GM21423 (cell line): Measurements from ENCODE around the gene CCT2.
A peak's percentile ranks its signal among the peaks of the same experiment; 100 is the strongest.

Experiments
- ATAC-seq: cut with Tn5 transposase; IDR thresholded peaks from one replicate; pipeline ENCODE4 v1.9.1; 2021; ENCODE audit warnings: mild to moderate bottlenecking, moderate library complexity; ENCODE audit not compliant: unreplicated experiment

Gene CCT2

DNA sequence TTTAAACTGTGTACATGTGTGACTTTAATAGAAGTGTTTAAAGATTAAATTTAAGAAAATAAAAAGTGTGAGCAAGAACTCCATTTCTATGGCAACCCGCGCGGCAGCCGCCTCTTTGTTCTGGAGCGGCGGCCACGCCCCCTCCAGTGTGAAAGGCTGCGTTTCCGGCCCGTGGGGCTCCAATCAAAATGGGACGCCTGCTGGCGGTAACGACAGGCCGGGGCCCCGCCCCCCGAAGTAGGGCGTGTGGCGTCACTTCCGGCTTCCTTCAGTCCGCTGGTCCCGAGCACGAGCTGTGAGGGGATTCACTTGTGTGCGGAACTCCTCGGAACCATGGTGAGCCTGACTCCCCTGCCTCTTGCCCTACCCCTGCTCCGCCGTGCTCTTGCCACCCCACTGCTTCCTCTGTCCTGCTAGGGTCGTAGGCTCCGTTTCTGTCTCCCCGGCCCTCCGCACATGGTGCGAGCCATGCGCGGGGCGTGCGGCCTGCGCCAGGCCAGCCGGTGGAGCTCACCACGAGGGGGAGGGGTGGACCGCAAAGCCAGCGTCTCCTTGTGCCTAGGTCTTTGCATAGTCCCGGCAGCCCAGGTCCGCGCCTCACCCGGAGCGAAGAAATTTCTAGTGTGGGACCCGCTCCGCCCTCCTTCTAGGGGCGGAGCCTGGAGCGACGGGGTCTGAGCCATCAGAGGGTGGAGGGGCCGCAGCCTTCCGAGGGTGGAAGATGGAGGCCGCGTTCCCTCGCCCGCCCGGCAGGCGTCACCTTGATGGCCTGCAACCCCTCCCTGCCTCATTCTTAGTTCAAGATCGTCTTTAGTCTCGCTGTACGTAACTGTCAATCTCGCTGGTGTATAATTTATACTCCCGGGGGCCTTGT lies at the start of gene CCT2:
CCT2 (plus strand) TSS at position 271 of the 874 bp plus-strand sequence; CDS start at position 334, 63 bp downstream.
- ATAC-seq, result peak; percentile 97

- ATAC-seq, result no peak
Observed at GRCh38 chr12:69540987-69541386, 44.3 kb upstream of the CCT2 start.

- no peak for ATAC-seq
Observed at GRCh38 chr12:69544087-69544486, 41.2 kb upstream of the CCT2 start.

DNA sequence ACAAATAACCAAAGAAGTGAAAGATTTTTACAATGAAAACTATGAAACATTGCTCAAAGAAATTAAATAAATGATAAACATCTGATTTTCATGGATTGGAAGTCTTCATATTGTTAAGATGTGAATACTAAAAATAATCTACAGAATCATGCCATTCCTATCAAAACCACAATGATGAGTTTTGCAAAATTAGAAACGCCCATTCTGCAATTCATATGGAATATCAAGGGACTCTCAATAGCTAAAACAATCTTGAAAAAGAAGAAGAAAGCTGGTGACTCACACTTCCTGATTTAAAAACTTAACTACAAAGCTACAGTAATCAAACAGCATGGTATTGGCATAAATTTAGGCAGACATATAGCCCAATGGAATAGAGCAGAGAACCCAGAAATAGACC lies 40.2 kb upstream of the CCT2 start:
- no peak for ATAC-seq

DNA sequence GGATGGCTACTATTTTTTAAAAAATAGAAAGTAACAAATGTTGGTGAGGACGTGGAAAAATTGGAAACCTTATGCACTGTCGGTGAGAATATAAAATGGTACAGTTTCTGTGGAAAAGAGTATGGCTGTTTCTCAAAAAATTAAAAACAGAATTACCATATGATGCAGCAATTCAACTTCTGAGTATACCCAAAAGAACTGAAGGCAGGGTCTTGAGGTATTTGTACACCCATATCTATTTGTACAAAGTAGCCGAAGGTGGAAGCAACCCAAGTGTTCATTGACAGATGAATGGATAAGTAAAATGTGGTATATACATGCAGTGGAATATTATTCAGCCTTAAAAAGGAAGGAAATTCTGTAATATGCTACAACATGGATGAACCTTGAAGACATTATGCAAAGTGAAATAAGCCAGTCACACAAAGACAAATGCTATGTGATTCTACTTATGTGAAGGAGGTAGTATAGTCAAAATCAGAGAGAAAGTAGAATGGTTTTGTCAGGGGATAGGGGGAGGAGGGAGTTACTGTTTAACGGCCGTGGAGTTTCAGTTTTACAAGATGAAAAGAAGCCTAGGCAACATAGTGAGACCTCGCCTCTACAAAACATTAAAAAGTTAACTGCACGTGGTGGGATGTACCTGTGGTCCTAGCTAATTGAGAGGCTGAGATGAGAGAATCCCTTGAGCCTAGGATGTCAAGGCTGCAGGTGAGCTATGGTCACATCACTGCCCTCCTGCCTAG lies 38.4 kb upstream of the CCT2 start:
- peak; percentile 95 for ATAC-seq

GRCh38 chr12:69548687-69549086 lies 36.6 kb upstream of the CCT2 start:
- ATAC-seq, result no peak

DNA sequence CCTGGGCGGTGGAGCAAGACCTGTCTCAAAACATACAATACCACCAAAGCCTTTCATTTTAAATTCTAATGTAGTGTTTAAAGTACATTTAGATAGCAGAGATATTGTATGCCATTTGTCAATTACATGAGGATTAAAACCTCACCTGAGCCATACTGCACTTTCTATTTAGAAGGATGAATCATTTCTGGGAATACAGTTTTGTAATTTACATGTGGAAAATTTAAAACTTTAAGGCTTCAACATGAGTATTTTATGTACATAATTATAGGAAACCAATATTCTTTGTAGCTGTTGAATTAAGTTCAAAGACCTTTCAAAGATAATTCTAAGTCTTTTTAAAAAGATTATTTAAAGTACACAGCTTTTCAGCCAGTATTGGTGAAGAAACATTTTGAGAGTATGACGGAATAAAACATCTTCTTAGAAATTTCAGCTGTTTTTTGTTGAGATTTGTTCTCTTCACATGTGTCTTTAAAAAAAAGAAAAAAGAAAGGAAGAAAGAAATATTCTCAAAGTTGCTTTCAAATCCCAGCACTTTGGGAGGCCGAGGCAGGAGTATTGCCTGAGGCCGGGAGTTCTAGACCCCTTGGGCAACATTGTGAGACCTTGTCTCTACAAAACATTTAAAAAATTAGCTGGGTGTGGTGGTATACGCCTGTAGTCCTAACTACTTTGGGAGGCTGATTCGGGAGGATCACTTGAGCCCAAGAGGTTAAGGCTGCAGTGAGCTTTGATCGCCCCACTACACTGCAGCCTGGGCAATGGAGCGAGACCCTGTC lies 34.5 kb upstream of the CCT2 start:
- no peak for ATAC-seq

DNA sequence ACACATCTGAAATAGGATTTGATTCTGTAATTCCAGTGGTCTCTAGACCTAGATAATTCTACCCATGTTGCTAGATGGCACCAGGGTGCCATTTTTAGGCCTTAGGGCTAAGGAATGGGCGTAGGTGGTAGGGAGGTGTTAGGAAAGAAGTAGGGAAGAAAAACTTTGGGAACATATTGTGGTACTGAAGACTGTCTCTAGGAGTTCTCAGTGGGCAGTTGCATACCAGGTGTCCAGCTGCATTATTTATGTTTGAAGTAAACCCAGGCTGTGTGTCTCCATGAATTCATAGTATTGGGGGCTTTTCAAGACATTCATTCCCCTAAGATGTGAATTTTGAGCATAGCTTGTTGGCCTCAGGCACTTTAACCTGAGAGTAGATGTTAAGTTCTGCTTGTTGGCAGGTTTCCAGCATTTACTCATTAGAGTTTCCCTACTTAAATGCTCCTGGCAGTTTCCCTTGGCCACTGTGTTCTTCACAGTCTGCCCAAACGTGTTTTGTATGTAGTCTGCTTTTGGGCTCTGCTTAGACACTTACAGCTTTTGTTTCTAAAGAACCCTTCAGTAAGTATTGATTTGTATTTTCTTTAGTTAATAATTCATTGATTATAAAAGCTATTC lies 31.5 kb upstream of the CCT2 start:
- ATAC-seq, result no peak

- ATAC-seq, result no peak
Observed at GRCh38 chr12:69555461-69555860, 29.8 kb upstream of the CCT2 start.

DNA sequence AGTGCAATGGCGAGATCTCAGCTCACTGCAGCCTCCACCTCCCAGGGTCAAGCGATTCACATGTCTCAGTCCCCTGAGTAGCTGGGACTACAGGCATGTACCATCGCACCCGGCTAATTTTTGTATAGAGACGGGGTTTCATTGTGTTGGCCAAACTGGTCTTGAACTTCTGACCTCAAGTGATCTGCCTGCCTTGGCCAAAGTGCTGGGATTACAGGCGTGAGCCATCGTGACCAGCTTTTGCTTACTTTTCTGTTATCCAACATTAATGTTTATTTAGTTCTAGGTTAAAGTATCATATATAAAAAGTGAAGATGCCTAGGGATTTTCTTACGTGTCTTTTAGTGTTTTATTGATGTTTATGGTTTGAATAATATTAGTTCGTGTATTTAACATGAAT lies 28.9 kb upstream of the CCT2 start:
- ATAC-seq, result no peak

DNA sequence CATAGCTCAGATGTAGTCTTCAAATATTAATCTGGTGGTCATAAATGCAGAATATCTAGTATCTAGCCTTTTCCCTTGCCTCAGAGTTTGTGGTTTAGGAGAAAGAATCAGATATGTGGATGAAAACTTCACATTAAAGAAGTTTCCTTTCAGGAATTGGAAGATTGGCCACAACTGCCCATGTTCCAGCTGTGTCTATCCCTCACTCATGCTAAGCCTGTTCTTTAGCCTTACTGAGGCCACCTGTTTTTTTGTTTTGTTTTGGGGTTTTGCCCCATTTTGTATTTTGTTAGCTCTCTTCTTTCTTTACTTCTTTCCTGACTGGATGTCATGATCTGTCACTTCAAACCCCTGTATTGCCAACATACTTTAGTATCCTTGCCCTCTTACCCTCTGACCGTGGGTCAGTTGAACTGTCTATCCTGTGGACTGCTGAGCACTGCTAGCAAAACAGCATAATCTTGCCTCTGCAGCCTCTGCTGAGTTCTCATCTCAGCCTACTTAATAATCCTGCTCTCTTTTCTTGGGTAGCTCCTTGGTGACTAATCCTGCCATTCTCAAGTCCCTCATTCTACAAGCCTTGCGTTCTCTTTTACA lies 22.0 kb upstream of the CCT2 start:
- no peak for ATAC-seq

- no peak for ATAC-seq
Observed at GRCh38 chr12:69566603-69567002, 18.7 kb upstream of the CCT2 start.

- no peak for ATAC-seq
Observed at GRCh38 chr12:69569236-69569635, 16.0 kb upstream of the CCT2 start.

- ATAC-seq, result no peak
Observed at GRCh38 chr12:69570000-69570516, 15.2 kb upstream of the CCT2 start.

GRCh38 chr12:69570545-69571399 lies 14.5 kb upstream of the CCT2 start:
- ATAC-seq, result peak; percentile 65

DNA sequence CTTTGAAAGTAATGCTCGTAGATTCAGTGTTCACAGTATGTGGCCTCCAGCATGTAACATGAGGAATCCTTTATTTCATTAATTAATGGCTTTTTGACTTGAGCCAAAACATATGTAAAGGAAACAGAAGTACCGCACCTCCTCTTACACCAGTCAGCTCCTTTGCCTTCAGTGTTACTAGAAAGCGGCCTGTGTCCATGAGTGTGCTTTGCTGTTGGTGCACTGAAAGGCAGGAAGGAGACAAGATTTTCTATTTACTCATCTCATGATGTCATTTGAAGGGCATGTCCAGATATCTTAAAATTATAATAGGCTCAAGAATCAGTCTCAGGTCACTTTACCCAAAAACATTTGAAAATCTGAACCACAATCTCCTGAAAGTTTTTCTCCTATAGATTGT lies 9.9 kb upstream of the CCT2 start:
- no peak for ATAC-seq

DNA sequence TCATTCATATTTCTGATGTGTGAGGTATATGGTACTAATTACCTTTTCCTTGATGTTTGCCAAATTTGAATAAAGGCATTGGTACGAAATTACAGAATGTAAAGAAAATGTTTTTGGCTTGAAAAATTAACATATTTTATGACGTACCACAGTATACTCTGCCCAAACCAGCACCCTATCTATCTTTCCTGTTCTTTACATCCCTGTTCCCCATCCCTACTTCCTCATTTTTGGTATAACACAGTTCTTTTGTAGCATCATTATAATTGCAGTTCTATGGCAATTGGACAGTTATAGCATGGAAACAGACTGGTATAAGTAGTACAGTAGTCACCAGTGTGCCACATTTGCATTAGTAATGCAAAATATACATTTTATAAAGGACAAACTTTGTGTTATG lies 7.0 kb upstream of the CCT2 start:
- ATAC-seq, result no peak

DNA sequence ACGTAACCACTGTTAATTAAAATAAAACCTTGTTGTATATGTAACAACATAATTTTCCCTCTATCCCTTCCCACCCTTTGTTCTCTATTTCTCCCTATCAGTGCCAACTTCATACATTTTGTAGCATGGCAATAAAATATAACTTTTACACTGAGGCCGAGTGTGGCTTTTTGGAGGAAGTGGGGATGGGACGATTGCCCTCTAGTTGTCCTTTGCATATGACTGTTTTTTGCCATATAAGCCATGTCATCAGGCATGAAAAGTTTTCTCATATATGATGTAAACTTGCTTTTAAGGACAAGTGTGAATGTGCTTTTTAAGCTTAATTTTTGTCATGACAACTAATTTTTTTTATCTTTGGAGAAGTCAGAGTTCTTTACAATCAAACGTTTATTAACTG lies 6.2 kb upstream of the CCT2 start:
- ATAC-seq, result no peak

GRCh38 chr12:69580074-69580473 lies 5.2 kb upstream of the CCT2 start:
- ATAC-seq, result no peak
